K562 (cell line): Measurements from ENCODE around the gene RWDD1. TPM values are rescaled to one million over a fixed set of nuclear protein-coding genes. Genes with fewer than 3 reads are reported as not detected.

Experiments
- ATF1 ChIP-seq, 2 experiments: fragments of 450-650 bp in 1 of 2; IDR thresholded peaks; 2 replicates each; pipeline ENCODE4 v1.6.1; 2016; ENCODE audit warnings: missing compliant biosample characterization in 1 of 2, missing genetic modification characterization in 1 of 2
- C11orf30 ChIP-seq: fragments of 450-650 bp; IDR thresholded peaks from 2 replicates; pipeline ENCODE4 v1.6.1; 2016; ENCODE audit warnings: low read depth, mild to moderate bottlenecking
- CTCFL ChIP-seq: IDR thresholded peaks from 2 replicates; pipeline ENCODE4 v1.6.1; 2011; ENCODE audit warnings: borderline replicate concordance, low read depth, mild to moderate bottlenecking, moderate library complexity, low read length; ENCODE audit not compliant: insufficient read depth, poor library complexity, severe bottlenecking
- CXXC5 ChIP-seq: fragments of 250-450 bp; sonication (Bioruptor Pico); IDR thresholded peaks from 2 replicates; pipeline ENCODE4 v1.8.0; 2022; ENCODE audit warnings: inconsistent platforms, mild to moderate bottlenecking, moderate library complexity
- DPF2 ChIP-seq: fragments of 450-650 bp; IDR thresholded peaks from 2 replicates; pipeline ENCODE4 v1.6.1; 2016
- ETS2 ChIP-seq: IDR thresholded peaks from 2 replicates; pipeline ENCODE4 v1.6.1; 2016; ENCODE audit warnings: borderline replicate concordance, missing genetic modification characterization, mild to moderate bottlenecking, moderate library complexity, missing compliant biosample characterization; ENCODE audit not compliant: poor library complexity, severe bottlenecking
- MAFG ChIP-seq: fragments of 450-650 bp; conservative IDR thresholded peaks from 2 replicates; pipeline ENCODE4 v1.6.1; 2016; ENCODE audit warnings: missing genetic modification characterization, missing compliant biosample characterization
- MCM3 ChIP-seq: fragments of 450-650 bp; IDR thresholded peaks from 2 replicates; pipeline ENCODE4 v1.6.1; 2016
- NFIC ChIP-seq: fragments of 450-650 bp; IDR thresholded peaks from 2 replicates; pipeline ENCODE4 v1.6.1; 2017; ENCODE audit warnings: mild to moderate bottlenecking, inconsistent platforms
- NR2C1 ChIP-seq, 2 experiments: fragments of 450-650 bp; IDR thresholded peaks; 2 replicates each; pipeline ENCODE4 v1.6.1; 2017; ENCODE audit warnings: mild to moderate bottlenecking in 2 of 2, antibody characterized with exemption in 1 of 2, inconsistent platforms in 1 of 2, missing compliant biosample characterization in 1 of 2, missing genetic modification characterization in 1 of 2
- OTX1 ChIP-seq: fragments of 450-650 bp; formaldehyde crosslinking; IDR thresholded peaks from 2 replicates; pipeline ENCODE4 v1.4.0; 2022; ENCODE audit warnings: mild to moderate bottlenecking
- POLR2H ChIP-seq: IDR thresholded peaks from 2 replicates; pipeline ENCODE4 v1.6.1; 2016; ENCODE audit warnings: missing genetic modification characterization, low read depth, mild to moderate bottlenecking, control low read depth, missing compliant biosample characterization, moderate library complexity
- SIN3B ChIP-seq: fragments of 450-650 bp; IDR thresholded peaks from 2 replicates; pipeline ENCODE4 v1.6.1; 2017; ENCODE audit warnings: low read depth, mild to moderate bottlenecking, moderate library complexity
- SMAD2 ChIP-seq: fragments of 150-350 bp; IDR thresholded peaks from 2 replicates; pipeline ENCODE4 v1.6.1; 2014; ENCODE audit warnings: low read depth, mild to moderate bottlenecking, low read length
- SNAPC5 ChIP-seq: fragments of 250-450 bp; sonication (Bioruptor Pico); IDR thresholded peaks from 2 replicates; pipeline ENCODE4 v1.8.0; 2021; ENCODE audit warnings: moderate library complexity, mild to moderate bottlenecking, inconsistent platforms
- SREBF1 ChIP-seq: fragments of 150-350 bp; IDR thresholded peaks from 2 replicates; pipeline ENCODE4 v1.6.1; 2014; ENCODE audit warnings: antibody characterized with exemption, low read depth, low read length, borderline replicate concordance
- TAF15 ChIP-seq: fragments of 200-400 bp; formaldehyde crosslinking; IDR thresholded peaks from 2 replicates; pipeline ENCODE4 v1.6.1; 2017; ENCODE audit warnings: mild to moderate bottlenecking, low read depth, low read length, moderate library complexity
- TEAD4 ChIP-seq, 2 experiments: sonication (generic) in 1 of 2; formaldehyde crosslinking in 1 of 2; IDR thresholded peaks; 2 replicates each; pipeline versions ENCODE4 v1.6.1 to v1.8.0; 2012 to 2022; ENCODE audit warnings: borderline replicate concordance in 1 of 2, inconsistent platforms in 1 of 2, low read length in 1 of 2, mild to moderate bottlenecking in 1 of 2, missing genetic modification reagents in 1 of 2
- THAP12 ChIP-seq: fragments of 250-450 bp; sonication (Bioruptor Pico); IDR thresholded peaks from 2 replicates; pipeline ENCODE4 v1.9.0; 2021; ENCODE audit warnings: mild to moderate bottlenecking, inconsistent platforms
- ZC3H11A ChIP-seq: IDR thresholded peaks from 2 replicates; pipeline ENCODE4 v1.6.1; 2012; ENCODE audit warnings: low read depth, low read length, improper control_type of control experiment
- ZHX1 ChIP-seq: fragments of 150-350 bp; conservative IDR thresholded peaks from 2 replicates; pipeline ENCODE4 v1.6.1; 2014; ENCODE audit warnings: low read length
- ZNF695 ChIP-seq: fragments of 450-650 bp; formaldehyde crosslinking; IDR thresholded peaks from 2 replicates; pipeline ENCODE4 v1.4.0; 2020; ENCODE audit warnings: mild to moderate bottlenecking, moderate library complexity
- ZNF766 ChIP-seq: fragments of 200-800 bp; sonication (Bioruptor generic); conservative IDR thresholded peaks from 2 replicates; pipeline ENCODE4 v1.6.1; 2016; ENCODE audit warnings: missing genetic modification characterization, missing compliant biosample characterization
- polyA plus RNA-seq, 8 experiments: library from polyadenylated mRNA; depleted of rRNA in 4 of 8; stranded (reverse) in 5 of 8; unstranded in 3 of 8; fragments of >200 nt; fragmentation: Nextera tagmentation in 2 of 8; fragmentation: Illumina TruSeq in 1 of 8; extraction: Ambion mirVana in 2 of 8; extraction: Trizol in 1 of 8; gene quantifications; 2 replicates each; pipeline versions ENCODE4 v1.2.1 to v1.2.3, GENCODE V29; 2011 to 2014; ENCODE audit warnings: inconsistent platforms in 1 of 8, missing spikeins in 1 of 8
- total RNA-seq, 7 experiments: library from RNA; depleted of rRNA in 6 of 7; stranded (reverse); fragments of >200 nt in 6 of 7; fragmentation: Illumina TruSeq in 2 of 7; extraction: Trizol in 2 of 7; gene quantifications; 2 replicates each; pipeline versions ENCODE4 v1.2.1 to v1.2.3, GENCODE V29; 2011 to 2021; ENCODE audit warnings: low replicate concordance in 1 of 7

Gene RWDD1
- total and polyA plus RNA-seq, 9 of the 15 experiments (the other 6 are each of a cell fraction or from before 2014, with no cell fraction given) = 31.9 to 89.8 (median 48.7) TPM

GRCh38 chr6:116562614-116563013, 8.7 kb upstream of the RWDD1 start (continued):
- TF ChIP-seq ATF1 (CRISPR knock-in tag; IDR thresholded peaks at IDR 0.05) (no peak), ATF1 (tag; IDR thresholded peaks at IDR 0.05) (peak; percentile 33; the same call in 1 of the 2 replicates), MAFG (no peak), ZNF766 (no peak), CXXC5 (CRISPR knock-in tag) (peak; percentile 77), SIN3B (no peak), MCM3 (no peak), ZNF695 (no peak), POLR2H (no peak; the same call in 1 of the 2 replicates), CTCFL (no peak), SREBF1 (no peak), DPF2 (peak; percentile 85), TEAD4 (IDR thresholded peaks at IDR 0.05; ENCODE audit: low read length) (peak; percentile 84), TEAD4 (CRISPR knock-in tag; IDR thresholded peaks at IDR 0.05; ENCODE audit: borderline replicate concordance) (no peak), SNAPC5 (CRISPR knock-in tag) (no peak), NR2C1 (IDR thresholded peaks at IDR 0.05) (peak; percentile 55; the same call in 1 of the 2 replicates), NR2C1 (tag; IDR thresholded peaks at IDR 0.05) (peak; percentile 81), THAP12 (no peak), NFIC (peak; percentile 57; the same call in 1 of the 2 replicates), C11orf30 (no peak), ZHX1 (no peak), OTX1 (CRISPR knock-in tag) (no peak), ETS2 (tag) (no peak), ZC3H11A (no peak), TAF15 (no peak), SMAD2 (no peak)
